Ramos (cell line): ENCODE data around the gene KATNA1.

Experiments used
- in situ Hi-C: fragments of 300-500 bp; cut with MboI; formaldehyde crosslinking; loops from one replicate; pipeline ENCODE4 v1.14.3; 2022; ENCODE audit warnings: low sequenced_read_pairs; ENCODE audit not compliant: unreplicated experiment

The KATNA1 gene

GRCh38 chr6:149615805-149616204 lies 32.7 kb downstream of the KATNA1 start:
- in situ Hi-C loops: no loop called here

DNA sequence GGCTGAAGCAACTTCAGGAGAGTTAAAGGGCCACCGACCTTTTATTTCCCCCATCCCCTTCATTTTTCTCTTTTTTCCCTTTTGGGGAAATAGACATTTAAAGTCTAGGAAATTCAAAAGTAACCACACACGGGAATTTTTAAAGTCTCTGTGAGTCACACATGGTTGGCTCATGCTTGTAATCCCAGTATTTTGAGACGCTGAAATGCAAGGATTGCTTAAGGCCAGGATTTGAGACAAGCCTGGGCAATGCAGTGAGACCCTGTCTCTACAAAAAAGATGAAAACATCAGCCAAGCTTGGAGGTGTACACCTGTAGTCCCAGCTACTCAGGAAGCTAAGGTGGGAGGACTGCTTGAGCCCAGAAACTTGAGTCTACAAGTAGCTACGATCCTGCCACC lies 34.2 kb downstream of the KATNA1 start:
- in situ Hi-C loops: no loop called here

- in situ Hi-C loops: no loop called here
Observed at GRCh38 chr6:149608381-149608982, 40.0 kb downstream of the KATNA1 start.

- in situ Hi-C loops: no loop called here
Observed at GRCh38 chr6:149600508-149600907, 48.0 kb downstream of the KATNA1 start.

GRCh38 chr6:149593408-149593807 lies 55.1 kb downstream of the KATNA1 start:
- in situ Hi-C loops: no loop called here

DNA sequence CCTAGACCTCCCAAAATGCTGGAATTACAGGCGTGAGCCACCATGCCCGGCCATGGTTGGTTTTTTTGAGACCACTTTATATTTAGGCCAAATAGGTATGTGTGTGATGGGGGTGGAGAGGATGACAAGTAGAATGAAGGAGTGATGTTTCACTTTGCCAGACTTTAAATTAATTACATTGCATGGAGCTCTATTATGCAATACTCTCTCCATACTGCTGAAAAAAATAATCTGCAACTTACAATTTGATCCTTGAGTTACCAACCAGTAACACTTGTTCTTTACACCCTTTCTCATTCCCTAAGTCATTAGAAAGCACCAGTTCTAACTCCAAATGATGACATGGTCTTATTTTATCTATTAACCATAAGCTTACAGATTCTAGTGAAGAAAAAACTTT lies 55.5 kb downstream of the KATNA1 start:
- in situ Hi-C loops: no loop called here

DNA sequence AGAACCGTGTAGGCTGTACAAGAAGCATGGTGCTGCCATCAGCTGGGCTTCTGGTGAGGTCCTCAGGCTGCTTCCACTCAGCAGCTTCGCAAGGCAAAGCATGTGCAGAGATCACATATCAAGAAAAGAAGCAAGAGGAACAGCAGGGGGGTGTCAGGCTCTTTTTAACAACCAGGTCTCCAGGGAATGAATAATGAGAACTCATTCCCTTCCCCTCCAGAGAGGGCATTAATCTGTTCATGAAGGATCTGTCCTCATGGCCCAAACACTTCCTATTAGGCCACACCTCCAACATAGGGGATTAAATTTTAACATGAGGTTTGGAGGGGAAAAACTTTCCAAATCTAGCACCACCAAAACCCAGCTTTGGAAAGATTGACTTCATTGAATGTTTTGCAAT lies 62.4 kb downstream of the KATNA1 start:
- in situ Hi-C loops: no loop called here

DNA sequence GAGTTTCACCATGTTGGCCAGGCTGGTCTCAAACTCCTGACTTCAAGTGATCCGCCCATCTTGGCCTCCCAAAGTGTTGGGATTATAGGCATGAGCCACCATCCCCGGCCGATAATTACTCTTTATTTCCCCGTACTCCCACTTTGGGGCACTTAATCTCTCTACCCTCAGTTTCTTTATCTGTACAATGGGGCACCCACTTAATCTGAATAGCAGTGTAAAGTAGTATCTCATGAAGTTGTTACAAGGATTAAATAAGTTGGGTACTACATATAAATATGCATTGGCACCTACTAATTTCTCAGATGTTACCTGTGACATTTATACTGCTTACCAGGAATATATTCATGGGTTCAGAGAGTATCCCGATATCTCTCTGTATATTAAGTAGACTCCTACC lies 67.2 kb downstream of the KATNA1 start:
- in situ Hi-C loops: no loop called here

DNA sequence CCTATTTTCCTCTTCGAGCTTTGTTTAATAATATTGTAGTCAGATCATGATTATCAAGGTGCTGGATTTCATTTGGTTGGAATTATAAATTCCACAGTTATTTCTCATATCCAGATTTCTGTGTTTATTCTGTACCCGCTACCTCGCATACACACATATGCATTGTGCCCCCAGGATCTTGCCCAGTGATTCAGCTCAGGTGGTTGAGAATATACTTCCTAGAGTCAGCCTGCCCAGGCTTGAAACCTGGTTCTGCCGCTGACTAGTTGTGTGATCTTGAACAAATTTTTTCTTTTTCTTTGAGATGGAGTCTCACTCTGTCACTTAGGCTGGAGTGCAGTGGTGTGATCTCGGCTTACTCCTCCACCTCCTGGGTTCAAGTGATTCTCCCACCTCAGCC lies 67.6 kb downstream of the KATNA1 start:
- in situ Hi-C loops: no loop called here

DNA sequence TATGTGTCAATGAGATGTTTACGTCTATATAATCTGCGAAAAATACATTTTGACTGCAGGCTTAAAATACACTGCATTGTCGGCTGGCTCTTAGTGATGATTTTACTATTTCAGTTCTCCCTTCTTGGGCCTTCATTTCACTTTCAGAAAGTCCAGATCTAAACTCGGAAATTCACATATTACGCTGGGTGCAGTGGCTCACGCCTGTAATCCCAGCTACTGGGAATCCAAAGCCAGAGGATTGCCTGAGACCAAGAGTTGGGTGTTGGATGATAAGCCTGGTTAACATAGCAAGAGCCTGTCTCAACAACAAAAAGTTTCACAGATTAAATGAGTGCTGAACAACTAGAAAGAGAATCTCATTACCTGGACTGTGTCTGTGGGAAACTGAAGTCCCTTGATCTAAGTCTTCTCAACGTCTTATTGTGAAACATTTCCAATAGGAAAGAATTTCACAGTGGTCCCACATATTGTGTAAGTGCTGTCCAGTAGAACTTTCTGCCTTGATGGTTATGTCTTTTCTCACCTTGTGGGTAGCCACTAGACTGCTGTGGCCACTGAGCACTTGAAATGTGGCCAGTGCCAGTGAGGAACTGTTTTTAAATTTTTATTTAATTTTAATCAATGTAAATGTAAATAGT lies 80.4 kb downstream of the KATNA1 start:
- in situ Hi-C loops: no loop called here

- in situ Hi-C loops: no loop called here
Observed at GRCh38 chr6:149567194-149567586, 81.3 kb downstream of the KATNA1 start.

- in situ Hi-C loops: no loop called here
Observed at GRCh38 chr6:149566410-149567193, 81.9 kb downstream of the KATNA1 start.

- in situ Hi-C loops: no loop called here
Observed at GRCh38 chr6:149565527-149566409, 82.7 kb downstream of the KATNA1 start, which contains the start of gene GINM1. TSS of gene GINM1 (plus strand) at chr6:149566375. CDS start at chr6:149566415, 40 bp downstream.

DNA sequence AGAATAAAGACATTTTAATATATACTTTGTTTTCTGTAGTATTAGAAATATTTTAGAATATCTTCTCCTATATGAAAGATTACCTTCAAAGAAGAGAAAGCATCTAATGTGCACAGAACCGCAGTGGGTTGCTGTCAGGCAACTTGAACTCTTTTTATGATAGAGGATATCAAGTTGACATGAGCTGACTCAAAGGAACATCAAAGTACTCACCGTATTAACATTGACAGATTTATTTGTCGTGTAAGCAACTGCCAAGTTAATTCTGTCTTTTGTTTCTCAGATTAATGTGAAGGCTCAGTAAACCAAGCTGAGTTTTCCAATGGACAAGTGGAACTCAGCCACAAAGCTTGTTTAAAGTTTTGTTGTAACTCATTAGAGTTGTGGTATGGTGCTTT lies 84.6 kb downstream of the KATNA1 start:
- in situ Hi-C loops: no loop called here

GRCh38 chr6:149563203-149563927 lies 85.1 kb downstream of the KATNA1 start:
- in situ Hi-C loops: no loop called here

GRCh38 chr6:149560736-149561135 lies 87.8 kb downstream of the KATNA1 start:
- in situ Hi-C loops: no loop called here

GRCh38 chr6:149559389-149559788 lies 89.1 kb downstream of the KATNA1 start:
- in situ Hi-C loops: no loop called here

DNA sequence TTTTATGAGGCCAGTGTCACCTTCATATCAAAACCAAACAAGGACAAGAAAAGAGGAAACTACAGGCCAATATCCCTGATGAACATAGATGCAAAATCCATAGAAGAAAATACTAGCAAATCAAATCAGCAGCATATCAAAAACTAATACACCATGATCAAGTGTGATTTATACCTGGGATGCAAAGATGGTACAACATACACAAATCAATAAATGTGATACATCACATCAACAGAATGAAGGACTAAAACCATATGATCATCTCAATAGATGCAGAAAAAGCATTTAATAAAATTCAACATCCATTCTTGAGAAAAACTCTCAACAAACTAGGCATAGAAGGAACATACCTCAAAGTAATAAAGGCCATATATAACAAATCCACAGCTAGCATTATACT lies 90.5 kb downstream of the KATNA1 start:
- in situ Hi-C loops: no loop called here

- in situ Hi-C loops: no loop called here
Observed at GRCh38 chr6:149551920-149552319, 96.6 kb downstream of the KATNA1 start.
